Measurements from ENCODE around the gene BUB3.

DNA sequence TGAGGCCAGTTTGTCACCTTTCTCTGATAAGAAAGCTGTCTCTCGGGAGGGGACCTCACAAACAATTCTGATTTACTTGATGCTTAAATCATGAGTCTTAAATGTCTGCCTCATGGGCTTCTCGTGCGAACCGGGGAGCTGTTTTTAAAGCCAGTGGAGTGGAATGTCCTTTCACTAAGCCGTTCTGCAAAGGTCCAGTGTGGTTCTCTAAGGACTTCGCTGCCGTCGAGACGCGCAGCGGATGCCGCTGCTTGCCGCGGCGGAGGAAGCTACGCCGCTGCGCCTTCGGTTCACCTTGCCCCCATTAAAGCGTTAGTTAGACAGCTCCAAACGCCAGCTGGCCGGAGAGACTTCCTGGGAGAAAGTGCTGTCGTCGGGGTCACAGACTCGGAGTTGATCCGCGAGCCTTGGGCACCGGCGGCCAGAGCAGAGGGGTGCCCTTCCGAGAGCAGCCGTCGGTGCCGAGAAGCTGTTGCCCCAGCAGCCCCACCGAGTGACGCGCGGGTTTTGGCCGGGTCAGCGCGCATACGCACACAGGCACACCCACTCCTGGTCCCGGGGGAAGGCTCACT, 19.8 kb upstream of the BUB3 start:
- TF ChIP-seq EP300 (IDR thresholded peaks at IDR 0.05) (no peak), POLR2A (IDR thresholded peaks at IDR 0.05) (no peak)
- TF ChIP-seq, protein P1, sequence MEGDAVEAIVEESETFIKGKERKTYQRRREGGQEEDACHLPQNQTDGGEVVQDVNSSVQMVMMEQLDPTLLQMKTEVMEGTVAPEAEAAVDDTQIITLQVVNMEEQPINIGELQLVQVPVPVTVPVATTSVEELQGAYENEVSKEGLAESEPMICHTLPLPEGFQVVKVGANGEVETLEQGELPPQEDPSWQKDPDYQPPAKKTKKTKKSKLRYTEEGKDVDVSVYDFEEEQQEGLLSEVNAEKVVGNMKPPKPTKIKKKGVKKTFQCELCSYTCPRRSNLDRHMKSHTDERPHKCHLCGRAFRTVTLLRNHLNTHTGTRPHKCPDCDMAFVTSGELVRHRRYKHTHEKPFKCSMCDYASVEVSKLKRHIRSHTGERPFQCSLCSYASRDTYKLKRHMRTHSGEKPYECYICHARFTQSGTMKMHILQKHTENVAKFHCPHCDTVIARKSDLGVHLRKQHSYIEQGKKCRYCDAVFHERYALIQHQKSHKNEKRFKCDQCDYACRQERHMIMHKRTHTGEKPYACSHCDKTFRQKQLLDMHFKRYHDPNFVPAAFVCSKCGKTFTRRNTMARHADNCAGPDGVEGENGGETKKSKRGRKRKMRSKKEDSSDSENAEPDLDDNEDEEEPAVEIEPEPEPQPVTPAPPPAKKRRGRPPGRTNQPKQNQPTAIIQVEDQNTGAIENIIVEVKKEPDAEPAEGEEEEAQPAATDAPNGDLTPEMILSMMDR (IDR thresholded peaks at IDR 0.05) = no peak

Measured in tibial nerve (tissue), 4 donors.